Thymus (tissue), 11 donors: Measurements from ENCODE around the gene AKT3. TPM values are rescaled to one million over a fixed set of nuclear protein-coding genes. Genes with fewer than 3 reads are reported as not detected.
"Not testable (repeated sequence)": the region's sequence is repeated elsewhere in the genome, so short reads cannot be mapped to it uniquely, and the experiment has no call there.

Experiments used
- DNase-seq, 9 donors: peaks; one replicate each; pipeline ENCODE4 v3.0.0-alpha.2; 2013; ENCODE audit warnings: low spot score in 9 of 9, low read depth in 6 of 9, missing footprints in 1 of 9
- H3K27ac ChIP-seq, 2 donors: one replicate each; pipeline ENCODE4 v1.5.1; 2013; ENCODE audit warnings: control low read depth in 1 of 2, low read depth in 1 of 2, low read length in 1 of 2, mild to moderate bottlenecking in 1 of 2, moderate library complexity in 1 of 2
- H3K27me3 ChIP-seq, 2 donors: one replicate each; pipeline ENCODE4 v1.5.1; 2013; ENCODE audit warnings: low read length in 1 of 2; ENCODE audit not compliant: control insufficient read depth in 2 of 2, insufficient read depth in 1 of 2
- H3K36me3 ChIP-seq, 2 donors: one replicate each; pipeline ENCODE4 v1.5.1; 2013; ENCODE audit warnings: low read length in 1 of 2, mild to moderate bottlenecking in 1 of 2, moderate library complexity in 1 of 2; ENCODE audit not compliant: control insufficient read depth in 2 of 2, insufficient read depth in 2 of 2
- H3K4me1 ChIP-seq, 2 donors: one replicate each; pipeline ENCODE4 v1.5.1; 2013; ENCODE audit warnings: low read length in 2 of 2; ENCODE audit not compliant: control insufficient read depth in 2 of 2, insufficient read depth in 2 of 2
- H3K4me3 ChIP-seq, 2 donors: one replicate each; pipeline ENCODE4 v1.5.1; 2013; ENCODE audit warnings: low read length in 2 of 2, control low read depth in 1 of 2, mild to moderate bottlenecking in 1 of 2
- H3K9me3 ChIP-seq, 2 donors: one replicate each; pipeline ENCODE4 v1.5.1; 2013; ENCODE audit warnings: low read length in 1 of 2, mild to moderate bottlenecking in 1 of 2; ENCODE audit not compliant: control insufficient read depth in 2 of 2, insufficient read depth in 1 of 2
- WGBS: extraction: QIAGEN DNeasy Blood & Tissue Kit; methylation state at CpG from one replicate; pipeline ENCODE4 v1.1.7; 2013; 5-methylcytosine and 5-hydroxymethylcytosine counted together
- polyA plus RNA-seq: library from polyadenylated mRNA; stranded (reverse); fragments of 200-250 nt; gene quantifications from one replicate; pipeline ENCODE4 v1.2.3, GENCODE V29; 2013
- total RNA-seq: library from RNA; stranded (reverse); fragments of 120-200 nt; gene quantifications from one replicate; pipeline ENCODE4 v1.2.4, GENCODE V29; 2013
- donor health status: healthy.

The AKT3 gene
- total and polyA plus RNA-seq, 2 donors: 14.5 to 45.3 TPM

GRCh38 chr1:243657793-243658192 lies 192.2 kb downstream of the AKT3 start:
- no peak overlapping the region for H3K4me3 ChIP-seq
- no peaks in the 10 kb centered on the region for H3K9me3 ChIP-seq
- H3K36me3 ChIP-seq: peaks cover 0 to 3% of the 10 kb centered on the region in 2 donors
- no peak overlapping the region for H3K27ac ChIP-seq
- no peaks in the 10 kb centered on the region for H3K4me1 ChIP-seq
- 97% methylated on average over 1 of the region's 1 CpG for WGBS
- no peaks in the 10 kb centered on the region for H3K27me3 ChIP-seq
- DNase-seq: no peak

DNA sequence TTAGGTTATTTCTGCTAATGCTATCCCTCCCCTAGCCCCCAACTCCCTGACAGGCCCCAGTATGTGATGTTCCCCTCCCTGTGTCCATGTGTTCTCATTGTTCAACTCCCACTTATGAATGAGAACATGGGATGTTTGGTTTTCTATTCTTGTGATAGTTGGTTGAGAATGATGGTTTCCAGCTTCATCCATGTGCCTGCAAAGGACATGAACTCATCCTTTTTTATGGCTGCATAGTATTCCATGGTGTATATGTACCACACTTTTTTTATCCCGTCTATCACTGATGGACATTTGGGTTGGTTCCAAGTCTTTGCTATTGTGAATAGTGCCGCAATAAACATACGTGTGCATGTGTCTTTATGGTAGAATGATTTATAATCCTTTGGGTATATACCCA lies 200.5 kb downstream of the AKT3 start:
- H3K27me3 ChIP-seq, H3K4me1 ChIP-seq, H3K4me3 ChIP-seq, H3K27ac ChIP-seq, DNase-seq, H3K9me3 ChIP-seq, H3K36me3 ChIP-seq: not testable (repeated sequence)
- 97% methylated on average over 3 of the region's 3 CpGs for WGBS

DNA sequence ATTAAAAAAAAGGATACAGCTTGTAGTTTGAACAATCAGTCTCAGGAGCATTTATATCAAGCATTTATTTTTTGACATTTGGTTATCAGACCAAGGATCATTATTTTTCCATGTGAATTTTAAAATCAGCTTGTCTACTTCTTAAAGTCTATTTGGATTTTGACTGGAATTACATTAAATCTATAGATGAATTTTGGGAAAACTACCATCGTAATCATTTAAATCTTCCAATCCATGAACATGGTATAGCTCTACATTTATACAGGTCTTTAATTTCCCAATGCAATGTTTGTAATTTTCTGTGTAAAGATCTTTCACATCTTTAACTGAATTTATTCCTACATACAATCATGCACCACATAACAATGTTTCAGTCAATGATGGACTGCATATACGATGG lies 203.2 kb downstream of the AKT3 start:
- Histone ChIP-seq H3K36me3 (peaks cover 0 to 2% of the 10 kb centered on the region in 2 donors), H3K27me3 (no peaks in the 10 kb centered on the region), H3K9me3 (no peaks in the 10 kb centered on the region), H3K4me3 (no peak overlapping the region), H3K4me1 (no peaks in the 10 kb centered on the region), H3K27ac (no peak overlapping the region)
- DNase-seq: no peak
- WGBS: 100% methylated on average over 2 of the region's 2 CpGs

- no peak for DNase-seq
- Histone ChIP-seq H3K27me3 (no peaks in the 10 kb centered on the region), H3K4me3 (no peak overlapping the region), H3K9me3 (no peaks in the 10 kb centered on the region), H3K36me3 (peaks cover 0 to 2% of the 10 kb centered on the region in 2 donors), H3K27ac (no peak overlapping the region), H3K4me1 (no peaks in the 10 kb centered on the region)
- 98% methylated on average over 6 of the region's 6 CpGs for WGBS
Measured at GRCh38 chr1:243645281-243645680, 204.8 kb downstream of the AKT3 start.

DNA sequence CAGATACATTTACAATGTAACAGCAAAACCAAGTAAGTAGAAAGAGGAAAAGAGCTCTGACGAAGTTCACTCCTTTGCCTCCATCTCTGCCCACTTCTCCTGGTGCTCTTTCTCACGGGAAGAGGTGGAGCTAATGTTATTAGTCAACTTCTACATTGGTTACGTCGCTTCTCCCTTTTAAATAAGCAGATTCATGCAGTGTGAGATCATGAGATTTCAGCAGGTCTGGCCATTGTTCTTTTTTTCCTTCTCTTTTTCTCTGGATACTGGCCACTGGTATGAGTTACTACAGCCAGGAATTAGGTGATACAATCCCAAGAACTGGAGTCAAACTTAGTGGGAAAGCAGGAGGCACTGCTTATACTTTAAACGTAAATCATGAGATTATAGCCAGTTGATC lies 207.1 kb downstream of the AKT3 start:
- Histone ChIP-seq H3K27me3 (no peaks in the 10 kb centered on the region), H3K27ac (no peak overlapping the region), H3K36me3 (peaks cover 2 to 3% of the 10 kb centered on the region in 2 donors), H3K4me3 (no peak overlapping the region), H3K4me1 (no peaks in the 10 kb centered on the region), H3K9me3 (no peaks in the 10 kb centered on the region)
- no peak for DNase-seq
- WGBS: 95% methylated on average over 5 of the region's 5 CpGs

GRCh38 chr1:243639027-243639658 lies 210.9 kb downstream of the AKT3 start:
- H3K4me1 ChIP-seq: no peaks in the 10 kb centered on the region
- H3K4me3 ChIP-seq: no peak overlapping the region
- over 99% methylated on average over 4 of the region's 4 CpGs for WGBS
- H3K27ac ChIP-seq: no peak overlapping the region
- H3K36me3 ChIP-seq: peaks cover 2 to 3% of the 10 kb centered on the region in 2 donors
- DNase-seq: no peak
- no peaks in the 10 kb centered on the region for H3K27me3 ChIP-seq
- no peaks in the 10 kb centered on the region for H3K9me3 ChIP-seq

DNA sequence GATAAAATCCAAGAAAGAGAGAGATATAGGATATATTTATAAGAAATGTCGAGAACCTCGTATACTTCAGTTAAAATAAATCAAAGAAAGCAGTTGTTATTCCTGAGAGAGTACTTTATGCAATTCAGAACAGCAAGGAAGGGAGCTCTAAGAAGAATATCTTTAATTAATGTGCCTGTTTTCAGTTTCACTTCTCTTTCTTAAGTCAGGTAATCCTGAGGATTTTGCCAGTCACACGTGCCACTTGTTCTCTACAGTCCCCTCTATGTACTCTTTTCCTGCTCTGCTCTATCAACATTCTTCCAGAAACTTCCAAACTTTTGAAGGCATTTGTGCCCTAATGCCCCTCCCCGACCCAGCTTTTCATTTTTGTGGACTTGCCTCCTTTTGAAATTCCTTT lies 211.9 kb downstream of the AKT3 start:
- WGBS: 74% methylated on average over 4 of the region's 4 CpGs
- Histone ChIP-seq H3K27ac (no peak overlapping the region), H3K27me3 (no peaks in the 10 kb centered on the region), H3K4me1 (no peaks in the 10 kb centered on the region), H3K4me3 (no peak overlapping the region), H3K9me3 (no peaks in the 10 kb centered on the region), H3K36me3 (peaks cover 2 to 3% of the 10 kb centered on the region in 2 donors)
- DNase-seq: no peak

DNA sequence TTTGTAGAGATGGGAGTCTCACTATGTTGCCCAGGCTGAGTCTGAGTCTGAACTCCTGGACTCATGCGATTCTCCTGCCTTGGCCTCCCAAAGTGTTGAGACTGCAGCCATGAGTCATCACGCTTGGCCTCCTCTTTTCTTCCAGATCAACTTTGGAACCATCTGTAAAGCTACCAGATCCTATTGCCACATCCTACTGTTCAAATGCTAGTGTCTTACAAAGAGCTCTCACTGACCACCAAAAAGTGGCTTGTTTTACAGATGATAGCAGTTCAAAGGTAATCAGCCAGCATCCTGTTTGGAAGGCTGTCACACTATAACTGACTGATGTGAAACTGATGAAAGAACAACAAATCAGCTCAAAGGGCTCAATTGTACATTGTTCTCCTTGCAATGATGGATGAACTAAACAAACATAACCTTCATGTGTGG lies 221.6 kb downstream of the AKT3 start:
- H3K4me1 ChIP-seq: peaks cover 0 to 2% of the 10 kb centered on the region in 2 donors
- 97% methylated on average over 2 of the region's 2 CpGs for WGBS

DNA sequence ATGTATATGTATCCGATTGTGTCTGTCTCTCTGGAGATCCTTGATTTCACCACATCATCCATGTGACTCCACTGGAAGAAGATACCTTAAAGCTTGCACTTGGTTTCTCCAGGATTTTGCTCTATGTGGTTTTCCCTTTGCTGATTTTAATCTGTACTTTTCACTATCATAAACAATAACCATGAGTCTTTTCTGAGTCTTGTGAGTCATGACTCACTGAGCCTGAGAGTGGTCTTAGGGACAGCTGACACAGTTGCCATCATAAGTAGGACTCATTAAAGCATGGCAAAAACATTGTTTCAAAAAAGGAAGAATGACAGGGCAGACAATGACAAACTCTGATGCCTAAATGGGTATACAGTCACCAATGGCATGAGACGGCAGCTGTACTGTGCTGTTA lies 226.2 kb downstream of the AKT3 start:
- Histone ChIP-seq H3K4me1 (peaks cover 0 to 2% of the 10 kb centered on the region in 2 donors), H3K4me3 (no peak overlapping the region), H3K27me3 (no peaks in the 10 kb centered on the region), H3K36me3 (peaks cover 3 to 23% of the 10 kb centered on the region in 2 donors), H3K9me3 (peaks cover 4% of the 10 kb centered on the region in 2 donors), H3K27ac (no peak overlapping the region)
- DNase-seq: no peak
- over 99% methylated on average over 2 of the region's 2 CpGs for WGBS

More for the DNA sequence above, 221.6 kb downstream of the AKT3 start:
- H3K27ac ChIP-seq: no peak overlapping the region
- peaks cover 0 to 17% of the 10 kb centered on the region in 2 donors for H3K36me3 ChIP-seq
- no peaks in the 10 kb centered on the region for H3K27me3 ChIP-seq
- DNase-seq: no peak
- H3K4me3 ChIP-seq: no peak overlapping the region
- H3K9me3 ChIP-seq: peaks cover 2% of the 10 kb centered on the region in 2 donors
